Cerebellar nuclear complex (tissue), 1 donor: ENCODE results near the gene ELOA2.
"Not testable (repeated sequence)": the region's sequence is repeated elsewhere in the genome, so short reads cannot be mapped to it uniquely, and the experiment has no call there.

Experiments
- DNase-seq, 2 experiments: peaks; one replicate each; lab custom pipeline; 2025; lab: John Stamatoyannopoulos, UW

Gene ELOA2

DNA sequence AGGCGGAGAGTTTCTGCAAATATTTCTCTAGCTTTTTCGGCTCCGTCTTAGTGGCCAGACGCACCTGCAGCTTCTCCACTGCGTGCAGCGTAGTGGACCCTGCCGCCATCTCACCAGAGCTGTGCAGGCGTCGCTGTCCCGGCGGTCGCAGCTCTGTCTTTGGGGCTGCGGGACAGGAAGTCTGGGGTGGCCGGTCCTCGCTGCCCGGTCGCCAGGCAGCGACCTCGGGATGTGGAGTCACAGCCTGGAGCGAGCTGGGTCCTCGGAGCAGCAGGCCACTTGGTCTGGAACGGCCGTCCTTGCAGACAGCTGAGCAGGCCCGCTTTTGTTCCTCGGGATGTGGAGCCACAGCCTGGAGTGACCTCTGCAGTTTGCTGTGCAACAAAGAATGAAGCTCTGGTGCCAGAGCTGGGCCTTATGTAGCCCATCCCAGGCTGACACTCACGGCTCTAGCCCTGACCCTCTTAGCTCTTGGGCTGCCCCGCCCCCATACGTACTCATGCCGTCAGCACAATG lies at the start of gene ELOA2:
Gene ELOA2, minus strand, starts transcription at position 466 of the 516 bp plus-strand sequence. Its CDS starts 357 bp downstream, at position 109.
- DNase-seq: no peak

DNA sequence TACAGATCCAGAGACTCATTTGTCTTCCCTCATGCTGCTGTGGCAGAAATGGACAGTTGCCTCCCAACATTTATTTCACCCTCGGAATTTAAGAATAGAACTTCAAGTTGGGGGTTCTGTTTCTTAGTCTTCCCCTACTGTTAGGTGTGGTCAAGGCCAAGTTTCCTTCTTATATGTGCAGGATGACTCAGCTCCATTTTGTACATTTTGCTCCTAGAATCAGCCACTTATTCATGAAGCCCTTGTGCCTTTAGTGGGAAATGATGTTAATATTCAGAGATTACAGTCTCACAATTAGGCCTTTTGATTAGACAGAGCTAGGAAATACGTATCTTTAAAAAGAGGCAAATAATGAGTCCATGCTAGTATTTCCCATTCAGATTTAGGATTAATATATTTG lies 46.2 kb upstream of the ELOA2 start:
- no peak for DNase-seq

DNA sequence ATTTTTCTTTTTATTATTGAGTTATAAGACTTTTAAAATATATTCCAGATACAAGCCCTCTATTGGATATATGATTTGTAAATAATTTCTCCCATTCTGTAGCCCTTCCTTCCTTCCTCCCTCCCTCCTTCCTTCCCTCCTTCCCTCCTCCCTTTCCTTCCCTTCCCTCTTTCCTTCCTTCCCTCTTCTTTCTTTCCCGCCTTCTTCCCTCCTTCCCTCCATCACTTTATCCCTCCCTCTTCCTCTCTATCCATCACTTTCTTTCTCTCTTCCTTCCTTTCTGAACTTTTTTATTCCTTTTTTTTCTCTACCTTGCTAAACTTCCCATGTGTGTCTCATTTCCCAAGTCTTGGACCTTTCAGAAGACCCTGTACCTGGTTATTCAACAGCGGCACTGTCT lies 45.5 kb upstream of the ELOA2 start:
- no peak for DNase-seq

DNA sequence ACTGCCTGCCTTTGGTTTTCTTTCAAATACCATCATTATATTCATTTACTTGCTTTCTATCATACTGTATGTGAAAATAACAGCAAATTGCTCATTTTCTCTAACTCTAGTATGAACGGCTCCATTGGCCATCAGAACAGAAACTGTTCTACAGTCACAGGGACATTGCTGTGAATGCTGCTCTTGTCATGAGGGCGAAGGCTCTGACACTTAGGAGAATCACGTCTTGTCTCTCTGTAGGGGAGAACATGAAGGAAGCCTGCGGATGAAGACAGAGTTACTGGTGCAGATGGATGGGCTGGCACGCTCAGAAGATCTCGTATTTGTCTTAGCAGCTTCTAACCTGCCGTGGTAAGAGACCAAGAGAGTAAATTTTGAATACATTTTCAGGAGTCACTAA lies 41.7 kb upstream of the ELOA2 start:
- no peak for DNase-seq

GRCh38 chr18:47075098-47075883 lies 39.9 kb upstream of the ELOA2 start:
- DNase-seq: no peak

DNA sequence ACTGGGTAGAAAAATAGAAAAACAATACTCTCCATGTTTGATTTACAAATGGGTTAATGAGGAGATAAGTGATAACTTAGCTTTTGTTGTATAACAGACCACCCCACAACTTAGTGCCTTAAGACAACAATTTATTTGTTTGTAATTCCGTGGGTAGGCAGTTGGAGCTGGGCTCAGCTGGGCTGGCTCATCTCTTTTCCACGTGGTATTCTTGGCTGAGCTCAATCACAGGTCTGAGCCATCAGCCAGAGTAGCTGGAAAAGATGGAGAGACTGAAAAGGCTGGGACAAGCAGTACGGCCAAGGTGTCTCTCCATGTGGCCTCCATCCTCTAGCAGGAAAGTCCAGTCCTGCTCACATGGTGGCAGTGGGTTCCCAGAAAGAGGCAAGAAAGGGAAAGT lies 32.2 kb upstream of the ELOA2 start:
- no peak for DNase-seq

GRCh38 chr18:47063096-47063495 lies 27.7 kb upstream of the ELOA2 start:
- no peak for DNase-seq

GRCh38 chr18:47062471-47062870 lies 27.1 kb upstream of the ELOA2 start:
- DNase-seq: no peak

GRCh38 chr18:47054369-47054768 lies 18.9 kb upstream of the ELOA2 start:
- DNase-seq: no peak

- DNase-seq: no peak
These were observed 15.0 kb upstream of the ELOA2 start for GRCh38 chr18:47050468-47050867.

- DNase-seq: no peak
These were observed 5.6 kb upstream of the ELOA2 start for GRCh38 chr18:47040982-47041381.

DNA sequence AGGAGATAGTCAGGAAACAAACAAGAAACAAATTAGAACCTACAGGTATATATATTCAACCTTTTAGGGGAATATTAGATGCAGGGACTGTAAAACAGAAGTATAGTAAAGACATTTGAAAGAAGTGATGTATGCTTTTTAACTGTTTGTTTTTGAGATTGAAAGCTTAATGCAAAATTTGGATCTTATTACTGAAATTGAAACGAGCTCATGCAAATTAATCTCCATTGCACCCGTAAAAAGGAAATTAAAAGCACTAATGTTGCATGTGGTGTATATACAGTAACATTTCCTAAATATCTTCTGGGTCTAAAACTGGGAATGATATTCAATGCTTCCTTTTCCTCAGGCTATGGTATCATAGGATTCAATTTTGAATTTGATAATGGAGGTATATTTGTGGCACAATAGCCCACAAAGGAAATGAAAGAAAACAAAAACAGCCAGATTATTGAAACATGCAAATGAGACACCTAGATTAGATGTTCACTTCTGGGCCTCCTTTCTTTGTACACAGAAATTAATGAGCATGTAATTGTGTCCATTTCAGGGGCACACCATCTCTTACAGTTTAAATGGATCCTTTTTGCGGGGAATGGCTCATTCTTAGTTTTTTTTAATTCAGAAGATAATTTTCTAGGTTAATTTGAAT lies 1.6 kb upstream of the ELOA2 start:
- DNase-seq: no peak

- no peak for DNase-seq
These were observed 965 bp upstream of the ELOA2 start for GRCh38 chr18:47036298-47036874.

GRCh38 chr18:47034591-47034990 lies 830 bp downstream of the ELOA2 start:
- DNase-seq: not testable (repeated sequence)

GRCh38 chr18:47032945-47033344 lies 2.5 kb downstream of the ELOA2 start:
- no peak for DNase-seq

GRCh38 chr18:47030887-47031286 lies 4.5 kb downstream of the ELOA2 start:
- DNase-seq: not testable (repeated sequence)

- DNase-seq: not testable (repeated sequence)
These were observed 5.6 kb downstream of the ELOA2 start for GRCh38 chr18:47029684-47030353.

DNA sequence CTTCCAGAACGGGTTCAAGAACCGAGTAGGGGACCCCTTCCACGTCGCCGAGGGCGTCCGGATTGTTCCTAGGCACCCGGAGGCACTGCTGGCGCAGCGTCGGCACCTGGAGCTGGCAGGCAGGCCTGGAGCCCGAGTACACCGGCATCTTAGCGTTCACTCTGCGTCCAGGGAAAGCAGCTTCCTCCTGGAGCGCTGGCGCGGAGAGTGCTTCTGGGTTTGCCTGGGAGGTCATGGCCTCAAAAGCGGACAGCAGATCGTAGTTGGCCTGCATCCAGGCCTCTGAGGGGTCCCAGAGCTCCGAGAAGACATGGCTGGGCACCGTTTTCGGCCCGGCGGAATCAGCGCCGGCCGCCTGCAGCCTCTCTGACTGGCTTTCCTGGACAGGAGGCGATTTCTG lies 6.7 kb downstream of the ELOA2 start:
- DNase-seq: not testable (repeated sequence)

DNA sequence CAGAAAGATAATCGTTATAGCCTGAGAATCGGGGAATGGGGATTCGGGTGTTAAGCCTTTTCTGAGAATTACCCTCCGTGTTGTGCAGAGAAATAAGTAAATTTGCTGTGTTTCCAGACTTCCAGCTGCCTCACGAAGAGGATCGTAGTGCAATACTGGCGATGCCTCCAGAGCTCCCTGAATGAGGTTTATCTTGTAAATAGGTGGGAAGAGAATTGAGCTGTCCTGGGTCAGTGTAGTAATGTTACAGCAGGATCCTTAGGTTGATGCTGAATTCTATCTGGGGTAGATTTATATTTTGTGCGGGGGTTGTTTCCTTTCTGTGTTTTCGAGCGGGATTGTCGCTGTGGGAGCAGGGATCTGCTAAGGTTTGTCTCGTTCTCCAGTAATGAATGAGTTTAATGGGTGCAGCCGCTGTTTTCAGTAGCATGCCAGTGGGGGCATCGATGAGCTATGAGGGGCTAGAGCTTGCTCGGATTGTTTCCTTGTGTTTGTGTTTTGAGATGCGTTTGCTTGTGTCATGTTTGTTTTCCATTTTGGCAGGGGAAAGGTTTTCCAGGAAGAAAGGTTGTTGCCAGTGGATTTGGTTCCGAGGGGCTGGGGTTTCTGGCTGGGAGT lies 9.8 kb downstream of the ELOA2 start:
- DNase-seq: not testable (repeated sequence)

DNA sequence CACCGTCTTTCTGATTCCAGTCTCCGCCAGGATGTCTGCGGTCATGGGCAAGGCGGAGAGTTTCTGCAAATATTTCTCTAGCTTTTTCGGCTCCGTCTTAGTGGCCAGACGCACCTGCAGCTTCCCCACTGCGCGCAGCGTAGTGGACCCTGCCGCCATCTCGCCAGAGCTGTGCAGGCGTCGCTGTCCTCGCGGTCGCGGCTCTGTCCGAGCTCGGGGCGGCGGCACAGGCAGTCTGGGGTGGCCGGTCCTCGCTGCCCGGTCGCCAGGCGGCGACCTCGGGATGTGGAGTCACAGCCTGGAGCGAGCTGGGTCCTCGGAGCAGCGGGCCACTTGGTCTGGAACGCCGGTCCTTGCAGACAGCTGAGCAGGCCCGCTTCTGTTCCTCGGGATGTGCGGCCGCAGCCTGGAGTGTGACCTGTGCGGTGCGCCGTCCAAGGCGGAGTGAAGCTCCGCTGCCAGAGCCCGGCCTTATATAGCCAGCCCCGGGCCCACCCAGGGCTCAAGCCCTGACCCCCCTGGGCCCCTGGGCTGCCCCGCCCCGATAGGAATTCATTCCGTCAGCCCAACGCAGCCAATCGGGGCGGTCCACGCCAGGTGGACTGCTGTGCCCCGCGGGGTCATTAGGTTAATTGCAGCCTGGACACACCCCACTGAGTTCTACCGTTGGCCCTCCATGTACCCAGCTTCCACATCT lies 11.5 kb downstream of the ELOA2 start:
- DNase-seq: not testable (repeated sequence)

DNA sequence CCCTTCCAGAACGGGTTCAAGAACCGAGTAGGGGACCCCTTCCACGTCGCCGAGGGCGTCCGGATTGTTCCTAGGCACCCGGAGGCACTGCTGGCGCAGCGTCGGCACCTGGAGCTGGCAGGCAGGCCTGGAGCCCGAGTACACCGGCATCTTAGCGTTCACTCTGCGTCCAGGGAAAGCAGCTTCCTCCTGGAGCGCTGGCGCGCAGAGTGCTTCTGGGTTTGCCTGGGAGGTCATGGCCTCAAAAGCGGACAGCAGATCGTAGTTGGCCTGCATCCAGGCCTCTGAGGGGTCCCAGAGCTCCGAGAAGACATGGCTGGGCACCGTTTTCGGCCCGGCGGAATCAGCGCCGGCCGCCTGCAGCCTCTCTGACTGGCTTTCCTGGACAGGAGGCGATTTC lies 12.6 kb downstream of the ELOA2 start:
- not testable (repeated sequence) for DNase-seq
